Endothelial cell of umbilical vein (primary cell): ENCODE results near the gene ZNF689. TPM values are rescaled to one million over a fixed set of nuclear protein-coding genes. Genes with fewer than 3 reads are reported as not detected.

Experiments used
- BruUV-seq: library from RNA; stranded (reverse); fragments of 400-500 nt; replicated peaks from 2 replicates; lab custom pipeline; 2021; lab: Mats Ljungman, UMichigan
- CTCF ChIA-PET: fragments of 300-600, 350-600 bp; sonication (Branson Sonifier 250); formaldehyde crosslinking; loops from one replicate; lab custom pipeline; 2021; ENCODE audit warnings: antibody characterized with exemption, inconsistent platforms; lab: Charles Lee
- POLR2A ChIA-PET: fragments of 300-600, 350-600 bp; sonication (Branson Sonifier 250); formaldehyde crosslinking; loops from one replicate; lab custom pipeline; 2021; ENCODE audit warnings: antibody characterized with exemption, inconsistent platforms; lab: Charles Lee
- DNase-seq: peaks from one replicate; pipeline ENCODE4 v3.0.0-alpha.2; 2011; ENCODE audit warnings: low read depth, low spot score
- FAIRE-seq: peaks from 2 replicates; lab custom pipeline; 2011; peaks lifted over from hg19 to GRCh38; lab: Jason Lieb, UNC
- H2AFZ ChIP-seq: 2 replicates; pipeline ENCODE4 v1.6.0; 2012; ENCODE audit warnings: low read depth, low read length, control low read depth, inconsistent platforms
- H3K27ac ChIP-seq: 2 replicates; pipeline ENCODE4 v1.5.1; 2011; ENCODE audit warnings: low read depth, mild to moderate bottlenecking, control low read depth, low read length, moderate library complexity; ENCODE audit not compliant: insufficient read depth
- H3K27me3 ChIP-seq, 2 experiments: 2 replicates each; pipeline versions ENCODE4 v1.6.0 to v1.6.1; 2011; ENCODE audit warnings: low read length in 2 of 2, mixed read lengths in 1 of 2; ENCODE audit not compliant: control insufficient read depth in 2 of 2, insufficient read depth in 2 of 2
- H3K36me3 ChIP-seq, 2 experiments: 2 replicates in 1 of 2; 3 replicates in 1 of 2; pipeline ENCODE4 v1.5.1; 2011; ENCODE audit warnings: low read length in 2 of 2, mild to moderate bottlenecking in 1 of 2, moderate library complexity in 1 of 2; ENCODE audit not compliant: control insufficient read depth in 2 of 2, insufficient read depth in 2 of 2; ENCODE audit errors: extremely low read depth in 1 of 2
- H3K4me1 ChIP-seq: 3 replicates; pipeline ENCODE4 v1.5.1; 2011; ENCODE audit warnings: mild to moderate bottlenecking, low read length; ENCODE audit not compliant: control insufficient read depth, insufficient read depth; ENCODE audit errors: extremely low read depth
- H3K4me2 ChIP-seq: 2 replicates; pipeline ENCODE4 v1.6.1; 2011; ENCODE audit warnings: low read length, control low read depth, mixed read lengths; ENCODE audit not compliant: insufficient read depth
- H3K4me3 ChIP-seq, 3 experiments: fragments of 200-600 bp in 1 of 3; sonication (generic), shearing (Covaris generic) in 1 of 3; replicated peaks in 1 of 3; 2 replicates each; pipeline ENCODE4 v1.5.1; 2011 to 2016; ENCODE audit warnings: control low read depth in 3 of 3, low read length in 3 of 3, mild to moderate bottlenecking in 2 of 3, inconsistent platforms in 1 of 3, low read depth in 1 of 3, moderate library complexity in 1 of 3; ENCODE audit not compliant: insufficient read depth in 1 of 3
- H3K79me2 ChIP-seq: 2 replicates; pipeline ENCODE4 v1.6.0; 2012; ENCODE audit warnings: low read length, inconsistent platforms; ENCODE audit not compliant: control insufficient read depth, insufficient read depth
- H3K9ac ChIP-seq: replicated peaks from 2 replicates; pipeline ENCODE3; 2011; ENCODE audit warnings: low read length, control low read depth; ENCODE audit not compliant: insufficient read depth; ENCODE audit errors: extremely low read depth
- H3K9me1 ChIP-seq: replicated peaks from 3 replicates; pipeline ENCODE4 v1.6.0; 2011; ENCODE audit warnings: mild to moderate bottlenecking, low read length; ENCODE audit not compliant: control insufficient read depth, insufficient read depth; ENCODE audit errors: extremely low read depth
- H3K9me3 ChIP-seq: replicated peaks from 2 replicates; pipeline ENCODE4 v1.5.1; 2012; ENCODE audit warnings: low read length, inconsistent platforms; ENCODE audit not compliant: control insufficient read depth, insufficient read depth
- H4K20me1 ChIP-seq: replicated peaks from 2 replicates; pipeline ENCODE3; 2011; ENCODE audit warnings: mild to moderate bottlenecking, low read length; ENCODE audit not compliant: control insufficient read depth, insufficient read depth; ENCODE audit errors: extremely low read depth
- EZH2 ChIP-seq: IDR thresholded peaks from 2 replicates; pipeline ENCODE4 v1.6.1; 2012; ENCODE audit warnings: borderline replicate concordance, low read depth, mild to moderate bottlenecking, moderate library complexity, low read length, inconsistent platforms; ENCODE audit not compliant: severe bottlenecking
- FOS ChIP-seq: IDR thresholded peaks from 2 replicates; pipeline ENCODE4 v1.6.1; 2011; ENCODE audit warnings: mild to moderate bottlenecking, low read length, moderate library complexity, borderline replicate concordance; ENCODE audit not compliant: insufficient read depth
- GATA2 ChIP-seq: IDR thresholded peaks from 2 replicates; pipeline ENCODE4 v1.7.0; 2011; ENCODE audit warnings: low read depth, mild to moderate bottlenecking, moderate library complexity, mixed read lengths, low read length; ENCODE audit not compliant: insufficient read length, insufficient read depth
- JUN ChIP-seq: IDR thresholded peaks from 2 replicates; pipeline ENCODE4 v1.6.1; 2011; ENCODE audit warnings: borderline replicate concordance, low read depth; ENCODE audit not compliant: insufficient read length, insufficient read depth
- MYC ChIP-seq: IDR thresholded peaks from one replicate; pipeline ENCODE4 v1.6.1; 2011; ENCODE audit warnings: mild to moderate bottlenecking, low read depth, low read length
- POLR2A ChIP-seq: IDR thresholded peaks from 2 replicates; pipeline ENCODE4 v1.6.1; 2012; ENCODE audit warnings: low read depth, mild to moderate bottlenecking, control low read depth, low read length
- POLR2AphosphoS5 ChIP-seq: IDR thresholded peaks from 2 replicates; pipeline ENCODE4 v1.6.1; 2012; ENCODE audit warnings: low read depth, mild to moderate bottlenecking, control low read depth, low read length, moderate library complexity; ENCODE audit not compliant: insufficient read depth
- dilution Hi-C: fragments of 300-500 bp; cut with MboI; formaldehyde crosslinking; loops from one replicate; pipeline ENCODE4 v1.15.0; 2019; ENCODE audit warnings: low sequenced_read_pairs; ENCODE audit not compliant: extremely low pct_ligation_motif_present
- intact Hi-C: fragments of 100-400 bp; cut with micrococcal nuclease; formaldehyde crosslinking; loops from one replicate; pipeline ENCODE4 v1.10.0; 2022
- polyA plus RNA-seq, 4 experiments: library from polyadenylated mRNA; depleted of rRNA in 3 of 4; stranded (reverse) in 3 of 4; unstranded in 1 of 4; fragments of >200 nt; gene quantifications; 2 replicates each; pipeline versions ENCODE4 v1.2.1 to v1.2.3, GENCODE V29; 2011 to 2012; ENCODE audit warnings: missing spikeins in 1 of 4
- total RNA-seq: library from RNA; stranded (reverse); gene quantifications from 2 replicates; pipeline ENCODE4 v1.2.3, GENCODE V29; 2021
- TF ChIP-seq, protein P1 (sequence below), 2 donors: IDR thresholded peaks; 1 replicate in 1 of 2; 2 replicates in 1 of 2; pipeline ENCODE4 v1.5.1; 2011; ENCODE audit warnings: low read length in 2 of 2, mild to moderate bottlenecking in 2 of 2, moderate library complexity in 2 of 2, control low read depth in 1 of 2, inconsistent platforms in 1 of 2, low read depth in 1 of 2; ENCODE audit not compliant: insufficient read depth in 1 of 2; ENCODE audit errors: extremely low read depth in 1 of 2
- TF ChIP-seq, protein P2 (sequence below): IDR thresholded peaks from 2 replicates; pipeline ENCODE4 v1.6.1; 2011; ENCODE audit not compliant: insufficient read depth, insufficient read length

ZNF689 gene
- total and polyA plus RNA-seq, 2 donors (not counting 3 experiments of a cell fraction or from before 2014, with no cell fraction given) = 7.5 to 8.4 TPM

DNA sequence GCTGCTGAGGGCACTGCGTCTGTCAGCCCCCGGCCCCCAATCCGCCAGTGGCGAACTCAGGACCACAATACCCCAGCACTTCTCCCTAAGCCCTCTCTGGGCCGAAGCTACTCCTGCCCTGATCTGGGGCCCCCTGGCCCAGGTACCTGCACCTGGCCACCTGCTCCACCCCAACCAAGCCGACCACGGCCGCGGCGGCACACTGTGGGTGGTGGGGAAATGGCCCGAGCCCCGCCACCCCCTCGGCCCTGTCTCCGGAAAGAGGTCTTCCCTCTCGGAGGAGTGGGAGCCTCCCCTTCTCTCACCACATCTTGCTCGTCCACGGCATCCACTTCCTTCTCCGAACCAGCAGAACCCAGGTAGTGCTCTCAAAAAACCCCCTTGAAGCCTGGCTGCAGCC is 44.7 kb upstream of the ZNF689 start:
- POLR2A ChIA-PET = no interaction called here

More for the DNA sequence above, 44.7 kb upstream of the ZNF689 start:
- intact Hi-C loops (loop anchor here (5.0 to 10.0 kb wide), 2 partner anchors 128 to 560 kb away; partner anchors contain the start of genes TBX6, YPEL3 and ZNF768), dilution Hi-C loops (no loop called here)
- no peak for DNase-seq
- H3K4me2 ChIP-seq = no peak overlapping the region
- no peaks in the 10 kb centered on the region for H4K20me1 ChIP-seq
- peaks cover 5 to 23% of the 10 kb centered on the region in 2 experiments for H3K36me3 ChIP-seq
- H3K9me3 ChIP-seq = no peaks in the 10 kb centered on the region
- H3K79me2 ChIP-seq = peaks cover 10% of the 10 kb centered on the region
- peaks cover 16% of the 10 kb centered on the region for H3K4me1 ChIP-seq
- H2AFZ ChIP-seq = no peak overlapping the region
- no peaks in the 10 kb centered on the region for H3K27me3 ChIP-seq
- H3K9ac ChIP-seq = no peak overlapping the region
- no peak for TF ChIP-seq EZH2
- TF ChIP-seq POLR2AphosphoS5 = no peak
- no peak for TF ChIP-seq JUN
- TF ChIP-seq, protein P1, sequence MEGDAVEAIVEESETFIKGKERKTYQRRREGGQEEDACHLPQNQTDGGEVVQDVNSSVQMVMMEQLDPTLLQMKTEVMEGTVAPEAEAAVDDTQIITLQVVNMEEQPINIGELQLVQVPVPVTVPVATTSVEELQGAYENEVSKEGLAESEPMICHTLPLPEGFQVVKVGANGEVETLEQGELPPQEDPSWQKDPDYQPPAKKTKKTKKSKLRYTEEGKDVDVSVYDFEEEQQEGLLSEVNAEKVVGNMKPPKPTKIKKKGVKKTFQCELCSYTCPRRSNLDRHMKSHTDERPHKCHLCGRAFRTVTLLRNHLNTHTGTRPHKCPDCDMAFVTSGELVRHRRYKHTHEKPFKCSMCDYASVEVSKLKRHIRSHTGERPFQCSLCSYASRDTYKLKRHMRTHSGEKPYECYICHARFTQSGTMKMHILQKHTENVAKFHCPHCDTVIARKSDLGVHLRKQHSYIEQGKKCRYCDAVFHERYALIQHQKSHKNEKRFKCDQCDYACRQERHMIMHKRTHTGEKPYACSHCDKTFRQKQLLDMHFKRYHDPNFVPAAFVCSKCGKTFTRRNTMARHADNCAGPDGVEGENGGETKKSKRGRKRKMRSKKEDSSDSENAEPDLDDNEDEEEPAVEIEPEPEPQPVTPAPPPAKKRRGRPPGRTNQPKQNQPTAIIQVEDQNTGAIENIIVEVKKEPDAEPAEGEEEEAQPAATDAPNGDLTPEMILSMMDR (IDR thresholded peaks at IDR 0.05; ENCODE audit: extremely low read depth in 1 of 2, insufficient read depth in 1 of 2, low read depth in 1 of 2, low read length in 2 of 2) = no peak
- TF ChIP-seq MYC = no peak
- no peak for TF ChIP-seq GATA2
- no peak for TF ChIP-seq FOS
- no peak for TF ChIP-seq POLR2A
- TF ChIP-seq, protein P2, sequence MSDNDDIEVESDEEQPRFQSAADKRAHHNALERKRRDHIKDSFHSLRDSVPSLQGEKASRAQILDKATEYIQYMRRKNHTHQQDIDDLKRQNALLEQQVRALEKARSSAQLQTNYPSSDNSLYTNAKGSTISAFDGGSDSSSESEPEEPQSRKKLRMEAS = no peak
- no TSS peak for BruUV-seq
- CTCF ChIA-PET = interaction anchor here (0.6 kb wide), 1 partner anchor 108 kb away, joined by 3 read pairs; no protein-coding TSS in a partner anchor
- no peak for FAIRE-seq
- no peak overlapping the region for H3K4me3 ChIP-seq
- H3K9me1 ChIP-seq = no peaks in the 10 kb centered on the region
- no peak overlapping the region for H3K27ac ChIP-seq
